NCI-H1092 (cell line): ENCODE results near the gene SLC35F5.
"Not testable (repeated sequence)": the region's sequence is repeated elsewhere in the genome, so short reads cannot be mapped to it uniquely, and the experiment has no call there.

Source experiments
- DNase-seq: peaks from one replicate; lab custom pipeline; 2025; lab: John Stamatoyannopoulos, UW

The SLC35F5 gene

DNA sequence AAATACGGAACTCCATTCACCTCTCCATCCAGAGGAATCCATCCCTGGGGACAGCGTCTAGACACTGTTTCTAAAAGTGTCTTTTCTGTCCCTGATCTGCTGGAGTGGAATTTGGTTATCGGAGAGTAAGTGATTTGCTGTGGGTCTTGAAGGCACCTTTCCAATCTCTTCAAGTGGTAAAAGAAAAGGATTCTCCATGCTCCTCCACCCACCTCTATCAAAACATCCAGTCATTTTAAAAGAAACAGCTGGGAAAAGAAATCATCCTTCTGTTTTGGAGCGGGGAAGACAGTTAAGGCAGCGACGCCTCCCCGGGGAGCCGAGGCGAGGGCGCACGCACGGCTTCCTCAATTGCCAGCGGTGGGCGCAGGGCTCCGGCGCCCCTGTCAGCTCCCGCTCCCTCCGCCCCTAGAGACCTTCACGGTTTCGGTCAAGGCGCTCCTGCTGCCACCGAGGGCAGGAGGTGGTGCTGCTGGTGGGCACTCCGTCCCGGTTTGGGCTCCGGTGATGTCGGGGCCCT lies 547 bp downstream of the SLC35F5 start:
- peak; percentile 27 for DNase-seq

GRCh38 chr2:113755035-113755834 lies 1.2 kb downstream of the SLC35F5 start:
- no peak for DNase-seq

GRCh38 chr2:113754160-113754559 lies 2.3 kb downstream of the SLC35F5 start:
- no peak for DNase-seq

DNA sequence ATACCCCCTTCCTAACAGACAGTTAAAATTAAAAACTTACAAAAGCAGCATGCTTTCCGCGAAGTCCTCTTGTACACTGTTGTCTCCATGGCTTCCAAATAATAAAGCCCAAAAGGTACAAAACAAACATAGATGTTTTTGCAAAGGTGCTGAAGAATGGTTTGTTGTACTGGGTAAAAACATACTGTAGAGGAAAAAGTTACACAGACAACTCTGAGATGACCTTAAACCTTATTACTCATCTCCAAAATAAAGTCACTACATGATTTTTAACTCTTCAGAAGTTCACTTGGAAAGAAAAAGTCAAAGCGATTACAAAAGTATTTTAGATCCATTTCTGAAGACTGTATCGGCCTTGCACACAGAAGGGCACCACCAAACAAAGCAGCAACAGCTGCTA lies 6.1 kb downstream of the SLC35F5 start:
- DNase-seq = no peak

GRCh38 chr2:113741091-113741490 lies 15.4 kb downstream of the SLC35F5 start:
- DNase-seq = no peak

DNA sequence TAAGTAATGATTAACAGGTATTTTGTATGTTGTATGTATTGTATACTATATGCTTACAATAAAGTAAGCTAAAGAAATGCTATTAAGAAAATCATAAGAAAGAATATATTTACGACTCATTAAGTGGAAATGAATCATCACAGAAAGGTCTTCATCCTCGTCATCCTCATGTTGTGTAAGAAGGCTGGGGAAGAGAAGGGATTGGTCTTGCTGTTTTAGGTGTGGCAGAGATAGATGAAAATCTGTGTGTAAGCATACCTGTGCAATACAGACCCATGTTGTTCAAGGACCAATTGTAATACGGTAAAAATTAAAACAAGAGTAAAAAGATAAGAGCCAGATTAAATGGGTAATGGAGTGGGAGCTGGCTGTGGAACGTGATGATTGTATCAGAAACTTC lies 16.6 kb downstream of the SLC35F5 start:
- no peak for DNase-seq

- no peak for DNase-seq
Measured at GRCh38 chr2:113734185-113734584, 22.3 kb downstream of the SLC35F5 start.

DNA sequence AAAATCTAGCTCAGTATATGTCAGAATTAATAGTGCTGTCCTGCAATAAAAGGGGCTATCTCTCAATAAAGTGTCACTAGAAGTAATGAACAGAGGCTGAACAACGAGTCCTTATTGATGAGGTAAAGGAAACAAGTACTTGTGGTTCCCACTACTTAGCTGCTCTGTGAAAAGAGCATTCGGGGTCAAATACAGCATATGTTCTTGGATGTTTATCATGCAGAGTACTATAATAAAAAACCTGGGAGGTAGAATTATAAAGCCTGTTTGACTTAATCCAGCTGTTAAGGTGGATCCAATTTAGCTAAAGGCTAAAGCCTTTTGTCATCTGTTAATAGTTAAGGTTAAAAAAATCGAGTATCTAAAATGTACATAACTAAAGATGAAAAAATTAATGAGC lies 32.4 kb downstream of the SLC35F5 start:
- DNase-seq = no peak

DNA sequence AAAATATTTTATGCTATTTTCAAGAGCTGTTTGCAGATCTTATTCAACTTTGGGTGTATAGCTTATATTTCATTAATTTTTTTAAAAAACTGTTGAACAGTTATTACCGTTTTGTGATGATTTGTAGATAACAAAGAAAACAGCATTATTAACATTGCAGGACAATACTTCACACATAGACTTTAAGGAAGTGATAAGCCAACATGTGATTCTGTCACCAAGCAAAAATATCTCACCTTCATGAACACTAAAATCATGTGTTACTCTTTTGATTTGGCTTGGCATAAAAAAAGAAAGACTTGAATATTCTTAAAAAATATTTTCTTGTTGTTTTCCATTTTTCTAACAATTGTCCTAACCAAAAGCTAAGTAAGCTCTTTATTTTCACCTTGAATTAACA lies 33.0 kb downstream of the SLC35F5 start:
- DNase-seq = no peak

DNA sequence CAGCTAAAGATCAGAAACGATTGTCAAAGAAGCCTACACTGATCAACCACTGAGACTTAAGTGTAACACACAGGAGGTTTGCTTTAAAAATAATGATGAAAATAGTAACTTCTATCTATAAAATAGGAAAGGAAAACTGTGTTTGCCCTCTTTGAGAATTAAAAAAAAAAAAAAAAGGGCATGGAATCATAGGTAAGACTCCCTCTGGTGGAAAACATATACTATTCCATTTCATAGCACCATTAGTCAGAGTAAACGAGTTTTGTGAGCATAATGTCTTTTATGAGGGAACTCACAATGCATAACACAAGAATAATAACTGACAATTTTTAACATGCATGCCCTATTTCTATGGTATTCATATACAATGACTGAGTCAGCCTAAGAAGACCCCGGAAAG lies 36.3 kb downstream of the SLC35F5 start:
- no peak for DNase-seq

GRCh38 chr2:113716291-113716690 lies 40.2 kb downstream of the SLC35F5 start:
- no peak for DNase-seq

GRCh38 chr2:113712941-113713340 lies 43.5 kb downstream of the SLC35F5 start:
- DNase-seq = no peak

- DNase-seq = no peak
Measured at GRCh38 chr2:113711851-113712250, 44.6 kb downstream of the SLC35F5 start.

DNA sequence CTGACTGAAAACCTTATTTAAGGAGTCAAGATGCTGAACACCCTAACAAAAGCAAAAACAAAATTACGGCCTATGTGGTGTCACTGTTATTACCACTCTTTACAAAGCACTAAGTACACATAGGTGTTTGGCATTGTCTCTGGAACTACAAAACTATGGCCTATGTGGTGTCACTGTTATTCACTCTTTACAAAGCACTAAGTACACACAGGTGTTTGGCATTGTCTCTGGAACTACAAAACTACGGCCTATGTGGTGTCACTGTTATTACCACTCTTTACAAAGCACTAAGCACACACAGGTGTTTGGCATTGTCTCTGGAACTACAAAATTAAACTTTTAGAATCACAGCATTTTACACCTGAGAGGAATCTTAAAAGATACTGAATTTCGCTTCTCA lies 47.4 kb downstream of the SLC35F5 start:
- peak; percentile 8 for DNase-seq

GRCh38 chr2:113707106-113707505 lies 49.3 kb downstream of the SLC35F5 start:
- DNase-seq = no peak

DNA sequence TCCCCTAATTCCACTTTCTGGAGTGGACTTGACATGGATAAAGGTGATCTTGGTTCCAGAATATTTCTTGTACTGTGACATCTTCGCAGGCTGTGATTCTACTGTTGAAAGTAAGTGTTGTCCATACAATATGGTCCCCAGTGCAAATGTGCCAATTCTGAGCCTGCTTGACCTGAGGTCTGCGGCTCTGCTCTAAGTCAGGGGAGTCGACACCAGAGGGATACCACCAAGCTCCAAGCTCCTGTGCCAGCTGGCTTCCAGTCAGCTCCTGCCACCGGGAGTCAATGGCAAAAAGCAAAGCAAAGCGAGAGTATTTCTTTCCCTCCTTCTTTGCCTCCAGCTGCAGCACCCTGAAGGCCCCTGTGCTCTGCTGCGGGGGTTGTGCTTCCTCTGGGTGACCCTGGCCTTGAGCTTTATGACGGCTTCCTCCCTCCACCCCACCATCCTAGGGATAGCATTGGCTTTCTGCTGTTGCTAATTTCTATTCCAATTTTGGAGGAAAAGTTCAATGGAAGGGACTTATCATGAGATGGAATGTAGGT lies 50.4 kb downstream of the SLC35F5 start:
- DNase-seq = no peak

DNA sequence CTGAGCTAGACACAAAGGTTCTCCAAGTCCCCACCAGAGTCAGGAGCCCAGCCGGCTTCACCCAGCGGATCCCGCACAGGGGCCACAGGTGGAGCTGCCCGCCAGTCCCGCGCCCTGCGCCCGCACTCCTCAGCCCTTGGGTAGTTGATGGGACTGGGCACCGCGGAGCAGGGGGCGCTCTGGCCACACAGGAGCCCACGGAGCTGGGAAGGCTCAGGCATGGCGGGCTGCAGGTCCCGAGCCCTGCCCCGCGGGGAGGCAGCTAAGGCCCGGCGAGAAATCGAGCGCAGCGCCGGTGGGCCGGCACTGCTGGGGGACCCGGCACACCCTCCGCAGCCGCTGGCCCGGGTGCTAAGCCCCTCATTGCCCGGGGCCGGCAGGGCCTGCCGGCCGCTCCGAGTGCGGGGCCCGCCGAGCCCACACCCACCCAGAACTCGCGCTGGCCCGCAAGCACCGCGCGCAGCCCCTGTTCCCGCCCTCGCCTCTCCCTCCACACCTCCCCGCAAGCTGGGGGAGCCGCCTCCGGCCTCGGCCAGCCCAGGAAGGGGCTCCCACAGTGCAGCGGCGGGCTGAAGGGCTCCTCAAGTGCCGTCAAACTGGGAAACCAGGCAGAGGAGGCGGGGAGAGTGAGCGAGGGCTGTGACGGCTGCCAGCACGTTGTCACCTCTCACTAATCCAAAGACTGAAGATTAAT lies 52.0 kb downstream of the SLC35F5 start:
- DNase-seq = not testable (repeated sequence)

DNA sequence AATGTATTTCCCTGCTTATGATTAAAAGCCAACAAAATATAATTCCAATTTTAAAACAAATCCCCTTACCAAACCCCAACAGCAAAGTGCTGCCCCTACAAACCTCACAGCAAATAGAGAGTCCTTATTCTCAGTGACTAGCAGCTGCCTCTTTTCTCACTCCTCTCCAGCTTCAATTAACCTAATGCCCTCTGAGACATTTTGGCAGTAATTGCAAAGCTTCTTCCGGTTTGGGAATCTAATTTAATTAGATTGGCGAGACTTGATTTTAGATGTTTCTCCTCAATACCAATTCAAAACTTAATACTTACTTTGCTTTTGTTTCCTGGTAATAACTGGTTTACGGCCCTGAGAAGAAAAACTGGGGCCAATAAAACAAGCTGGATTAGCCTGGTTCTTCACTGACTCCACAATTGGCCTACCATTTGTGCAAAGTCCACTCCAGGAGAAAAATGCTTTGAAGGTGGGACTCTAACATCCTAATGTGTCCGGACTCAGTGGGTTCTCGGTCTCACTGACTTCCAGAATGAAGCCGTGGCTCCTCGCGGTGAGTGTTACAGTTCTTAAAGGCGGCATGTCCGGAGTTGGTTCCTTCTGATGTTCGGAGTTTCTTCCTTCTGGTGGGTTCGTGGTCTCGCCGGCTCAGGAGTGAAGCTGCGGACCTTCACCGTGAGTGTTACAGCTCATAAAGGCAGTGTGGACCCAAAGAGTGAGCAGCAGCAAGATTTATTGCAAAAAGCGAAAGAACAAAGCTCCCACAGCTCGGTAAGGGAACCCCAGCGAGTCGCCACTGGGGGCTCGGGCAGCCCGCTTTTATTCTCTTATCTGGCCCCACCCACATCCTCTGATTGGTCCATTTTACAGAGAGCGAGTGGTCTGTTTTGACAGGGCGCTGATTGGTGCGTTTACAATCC lies 52.8 kb downstream of the SLC35F5 start:
- DNase-seq = no peak

DNA sequence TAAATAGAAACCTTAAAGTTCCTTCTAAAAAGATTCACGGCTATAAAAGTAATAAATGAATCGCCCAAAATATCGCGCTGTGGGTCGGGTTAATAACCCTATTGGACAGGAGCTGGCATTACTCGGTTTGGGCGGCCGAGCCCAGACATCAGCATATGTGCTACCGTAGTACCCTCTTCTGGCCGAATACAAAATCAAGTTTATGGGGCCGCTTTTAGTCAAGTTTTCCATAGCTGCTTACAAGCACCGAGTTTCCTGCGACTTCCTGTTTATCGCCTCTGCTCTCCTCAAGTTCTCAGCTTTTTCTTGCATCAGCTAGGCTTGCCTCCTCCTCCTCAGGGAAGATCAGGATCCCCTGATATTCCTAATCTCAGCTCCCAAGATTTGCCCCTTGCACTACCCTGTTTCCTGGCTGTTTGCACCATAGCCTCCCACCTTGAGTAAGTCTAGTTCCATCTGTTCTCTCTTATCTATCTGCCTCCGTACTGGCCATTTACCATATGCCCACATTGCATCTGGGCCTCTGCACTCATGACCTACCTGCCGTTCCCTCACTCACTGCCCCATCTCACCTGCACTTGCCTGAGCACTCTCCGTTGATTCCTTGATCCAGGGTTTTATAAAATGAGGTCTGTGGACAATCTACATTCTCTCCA lies 56.1 kb downstream of the SLC35F5 start:
- no peak for DNase-seq

- DNase-seq = no peak
Measured at GRCh38 chr2:113698892-113699447, 57.5 kb downstream of the SLC35F5 start.

GRCh38 chr2:113698251-113698650 lies 58.2 kb downstream of the SLC35F5 start:
- not testable (repeated sequence) for DNase-seq
